ENCODE measurements around the gene LRRC17. TPM values are rescaled to one million over a fixed set of nuclear protein-coding genes. Genes with fewer than 3 reads are reported as not detected.
"Not testable (repeated sequence)": the region's sequence is repeated elsewhere in the genome, so short reads cannot be mapped to it uniquely, and the experiment has no call there.

Gene LRRC17
- total and polyA plus RNA-seq, 2 of the 4 experiments (the other 2 are of a cell fraction), result 250 to 280 TPM

GRCh38 chr7:102961993-102962392 lies 49.2 kb downstream of the LRRC17 start:
- H3K18ac ChIP-seq (ENCODE audit: low read depth, low read length); H2BK15ac ChIP-seq (ENCODE audit: low read depth, low read length); H2BK5ac ChIP-seq (ENCODE audit: low read depth, low read length, poor library complexity, severe bottlenecking); H3K56ac ChIP-seq (ENCODE audit: extremely low read depth, insufficient read depth, low read length); ATAC-seq (ENCODE audit: low read depth); CTCF ChIA-PET; H3K9ac ChIP-seq (ENCODE audit: low read depth, low read length); H3K27me3 ChIP-seq (ENCODE audit: control insufficient read depth, insufficient read depth, low read length); H3K9me1 ChIP-seq (ENCODE audit: insufficient read depth, low read length); dilution Hi-C loops (cut with HindIII; ENCODE audit: low sequenced_read_pairs, unreplicated experiment); H3K9me3 ChIP-seq (ENCODE audit: control insufficient read depth, insufficient read depth, low read length); H3K4ac ChIP-seq (ENCODE audit: low read depth, low read length); H2AFZ ChIP-seq (replicated peaks; ENCODE audit: low read length, poor library complexity); BruUV-seq (replicated peaks); H3K27ac ChIP-seq (ENCODE audit: insufficient read depth, low read length); H3K4me2 ChIP-seq (ENCODE audit: low read depth, low read length); H3K14ac ChIP-seq (replicated peaks; ENCODE audit: low read depth, low read length); H3K23ac ChIP-seq (ENCODE audit: low read depth, low read length); intact Hi-C loops (cut with micrococcal nuclease); H2AK9ac ChIP-seq (replicated peaks; ENCODE audit: low read depth, low read length, poor library complexity); H3K4me3 ChIP-seq (ENCODE audit: insufficient read depth, low read depth, low read length); H3K79me1 ChIP-seq (ENCODE audit: low read depth in 1 of 2, low read length in 2 of 2); H4K5ac ChIP-seq (ENCODE audit: low read depth, low read length); in situ Hi-C loops (cut with MboI; ENCODE audit: low sequenced_read_pairs); H3K4me1 ChIP-seq (ENCODE audit: control insufficient read depth, insufficient read depth, low read length); POLR2A ChIA-PET (ENCODE audit: unreplicated experiment); H4K8ac ChIP-seq (ENCODE audit: low read depth in 2 of 2, low read length in 2 of 2); H4K20me1 ChIP-seq (ENCODE audit: insufficient read depth, low read length); H2BK120ac ChIP-seq (ENCODE audit: low read depth, low read length); H3K36me3 ChIP-seq (ENCODE audit: control insufficient read depth, insufficient read depth, low read length); H4K91ac ChIP-seq (ENCODE audit: insufficient read depth, low read depth, low read length); H2BK20ac ChIP-seq (ENCODE audit: low read depth, low read length); H2AK5ac ChIP-seq (ENCODE audit: low read depth, low read length); DNase-seq: not testable (repeated sequence)
- no CpG with 5 or more reads among the region's 2 CpGs for WGBS, 2 experiments (ENCODE audit: extremely low coverage in 2 of 2, insufficient read length in 1 of 2)

Data from IMR-90 (cell line).